Amniotic epithelial cell (primary cell): ENCODE data around the gene AGMO.
A peak's percentile ranks its signal among the peaks of the same experiment; 100 is the strongest.

Experiments used
- DNase-seq: peaks from one replicate; pipeline ENCODE4 v3.0.0-alpha.2; 2010; ENCODE audit warnings: low read depth

Gene AGMO

GRCh38 chr7:15397159-15397550 is 164.7 kb downstream of the AGMO start:
- no peak for DNase-seq

- DNase-seq, result no peak
Observed at GRCh38 chr7:15396210-15397158, 165.3 kb downstream of the AGMO start.

GRCh38 chr7:15389073-15389472 is 172.7 kb downstream of the AGMO start:
- no peak for DNase-seq

- no peak for DNase-seq
Observed at GRCh38 chr7:15378494-15379145, 183.2 kb downstream of the AGMO start.

- no peak for DNase-seq
Observed at GRCh38 chr7:15376600-15376999, 185.2 kb downstream of the AGMO start.

GRCh38 chr7:15370441-15370840 is 191.4 kb downstream of the AGMO start:
- no peak for DNase-seq

- no peak for DNase-seq
Observed at GRCh38 chr7:15368653-15369052, 193.2 kb downstream of the AGMO start.

- no peak for DNase-seq
Observed at GRCh38 chr7:15367897-15368296, 193.9 kb downstream of the AGMO start.

DNA sequence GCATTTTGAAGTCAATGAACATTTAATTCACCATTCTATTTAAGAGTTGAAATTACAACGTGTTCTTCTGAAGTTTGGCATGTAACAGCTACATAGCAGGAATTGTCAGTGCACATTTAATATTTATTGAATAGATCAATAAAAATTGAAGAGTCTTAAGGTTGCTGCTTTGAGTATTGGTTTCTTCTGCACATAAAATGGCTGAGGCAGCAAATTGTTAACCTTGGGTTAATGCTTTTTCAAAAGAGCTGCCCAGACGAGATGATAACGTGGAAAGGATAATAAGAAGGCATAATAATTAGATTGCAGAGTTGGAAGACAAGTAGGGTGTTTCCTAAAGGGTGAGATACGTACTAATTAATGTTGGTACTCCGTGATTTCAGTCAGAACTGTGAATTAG is 203.7 kb downstream of the AGMO start:
- no peak for DNase-seq

DNA sequence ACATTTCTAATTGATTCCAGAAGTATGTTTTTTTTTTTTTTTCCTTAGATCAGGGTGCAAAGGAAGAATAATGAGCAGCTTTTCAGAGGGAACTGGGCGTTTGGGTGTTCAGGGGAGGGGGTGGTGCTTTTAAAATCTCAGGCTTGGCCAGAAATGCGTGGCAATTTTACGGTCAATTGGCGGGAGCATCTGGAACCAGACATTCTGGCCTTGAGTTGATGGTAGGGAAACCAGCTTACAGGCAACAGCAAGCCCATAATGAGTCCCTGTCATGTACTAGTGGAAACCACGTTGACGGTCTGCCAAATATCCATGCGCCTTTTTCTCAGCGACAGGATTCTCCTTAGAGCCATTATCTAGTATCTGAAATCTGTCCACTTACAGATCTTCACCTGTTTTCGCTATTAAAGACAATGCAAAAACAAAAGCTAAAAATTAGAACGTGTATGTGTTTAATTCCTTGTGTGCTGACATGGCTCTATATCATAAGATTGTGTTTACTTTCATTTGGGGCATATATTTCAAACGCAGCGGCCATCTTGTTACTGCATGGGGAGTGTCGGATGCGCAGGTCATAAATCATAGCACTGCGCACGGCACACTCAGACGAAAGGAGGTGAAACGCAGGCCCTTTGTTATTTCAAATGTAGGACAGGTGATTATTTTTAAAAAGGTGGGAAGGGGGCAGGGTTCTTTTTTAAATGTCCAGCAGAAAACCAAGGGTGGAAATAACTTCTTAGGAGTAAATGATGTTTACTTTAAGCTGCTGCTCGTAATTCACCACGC is 209.2 kb downstream of the AGMO start:
- DNase-seq, result no peak

- peak; percentile 71 for DNase-seq
Observed at GRCh38 chr7:15345216-15345615, 216.6 kb downstream of the AGMO start.

- peak; percentile 34 for DNase-seq
Observed at GRCh38 chr7:15341817-15342216, 220.0 kb downstream of the AGMO start.

DNA sequence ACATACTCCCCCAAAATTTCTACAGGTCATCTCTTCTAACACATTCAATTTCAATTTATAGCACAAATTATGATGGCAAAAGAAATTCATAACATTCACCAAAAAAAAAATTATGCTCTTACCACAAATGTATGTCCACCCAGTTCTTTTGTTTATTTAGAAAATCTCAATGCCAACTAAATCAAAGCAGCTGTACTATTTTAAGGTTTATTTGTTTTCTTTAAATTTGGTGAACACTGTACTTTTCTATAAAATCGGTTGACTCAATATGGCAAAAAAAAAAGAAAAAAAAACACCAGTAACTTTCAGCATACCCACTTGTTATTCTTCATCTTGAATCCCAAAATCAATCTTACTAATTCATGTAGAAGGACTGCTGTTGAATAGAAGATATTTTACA is 225.7 kb downstream of the AGMO start:
- DNase-seq, result no peak

DNA sequence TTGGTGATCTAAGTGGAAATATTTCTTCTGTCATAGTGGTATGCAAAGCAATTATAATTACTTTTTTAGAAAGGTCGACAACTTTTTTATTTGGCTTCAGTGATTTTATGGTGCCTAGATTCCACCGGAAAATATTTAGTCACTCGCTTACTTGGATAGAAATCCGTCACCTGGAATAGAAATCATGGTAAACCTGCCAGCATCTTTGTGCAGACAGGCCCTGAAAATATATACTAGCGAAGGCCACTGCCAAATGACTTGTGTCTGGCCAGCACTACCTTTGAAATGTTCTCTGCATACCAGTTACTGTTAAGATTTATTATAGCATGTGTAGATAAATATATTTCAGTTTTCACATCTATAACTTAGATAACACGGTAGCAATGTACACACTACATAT is 226.4 kb downstream of the AGMO start:
- no peak for DNase-seq

GRCh38 chr7:15334536-15335263 is 227.1 kb downstream of the AGMO start:
- no peak for DNase-seq

- DNase-seq, result no peak
Observed at GRCh38 chr7:15332956-15333355, 228.9 kb downstream of the AGMO start.

GRCh38 chr7:15330943-15331342 is 230.9 kb downstream of the AGMO start:
- DNase-seq, result no peak

- no peak for DNase-seq
Observed at GRCh38 chr7:15327001-15327400, 234.8 kb downstream of the AGMO start.

DNA sequence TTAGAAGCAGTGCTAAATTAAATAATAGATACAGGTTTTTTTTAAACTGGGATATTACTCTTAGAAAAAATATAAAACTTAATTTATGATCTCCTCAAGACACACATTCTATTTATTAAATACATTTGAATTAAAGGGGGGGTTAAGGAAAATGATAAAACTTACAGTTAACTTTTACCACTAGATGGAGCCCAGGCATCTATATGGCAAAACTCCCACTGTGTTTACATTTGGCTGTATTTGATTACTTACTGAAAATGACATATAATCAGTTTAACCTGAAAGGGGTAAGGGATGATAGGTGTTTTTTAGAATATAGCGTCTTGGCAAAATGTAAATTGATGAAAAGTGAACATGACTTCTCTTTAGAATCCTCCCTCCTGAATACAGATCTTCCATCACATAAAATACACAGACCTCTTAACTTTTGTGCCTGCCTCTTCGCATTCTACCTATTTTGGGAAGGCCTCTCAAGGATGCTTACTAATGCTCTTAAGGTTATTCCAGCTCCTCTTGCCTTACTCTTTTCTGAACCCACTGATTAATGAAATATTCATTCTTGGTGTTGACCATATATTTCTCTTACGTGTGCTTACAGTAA is 235.7 kb downstream of the AGMO start:
- DNase-seq, result peak; percentile 43

- DNase-seq, result peak; percentile 9
Observed at GRCh38 chr7:15323550-15323949, 238.3 kb downstream of the AGMO start.

- DNase-seq, result no peak
Observed at GRCh38 chr7:15317215-15317614, 244.6 kb downstream of the AGMO start.

GRCh38 chr7:15315678-15316077 is 246.1 kb downstream of the AGMO start:
- no peak for DNase-seq
